AG04450 (cell line): ENCODE data around the gene FRMD3. TPM values are rescaled to one million over a fixed set of nuclear protein-coding genes. Genes with fewer than 3 reads are reported as not detected.

ENCODE experiments used
- CTCF ChIA-PET: fragments of 300-600, 350-600 bp; formaldehyde crosslinking; extraction: SDS; loops from one replicate; lab custom pipeline; 2022; ENCODE audit warnings: antibody characterized with exemption, inconsistent platforms; lab: Charles Lee
- POLR2A ChIA-PET: fragments of 350-600 bp; formaldehyde crosslinking; extraction: SDS; loops from one replicate; lab custom pipeline; 2021; ENCODE audit warnings: antibody characterized with exemption, inconsistent platforms; lab: Yijun Ruan, JAX
- DNase-seq: peaks from one replicate; pipeline ENCODE4 v3.0.0-alpha.2; 2011; ENCODE audit warnings: low read depth, low spot score
- H3K27ac ChIP-seq: one replicate; pipeline ENCODE4 v1.5.1; 2012; ENCODE audit warnings: low read depth, low read length, control low read depth
- H3K27me3 ChIP-seq: one replicate; pipeline ENCODE4 v1.6.0; 2012; ENCODE audit warnings: low read length; ENCODE audit not compliant: control insufficient read depth, insufficient read depth
- H3K4me3 ChIP-seq: 2 replicates; pipeline ENCODE4 v1.5.1; 2011; ENCODE audit warnings: mild to moderate bottlenecking, low read depth, low read length, control low read depth
- H3K9me3 ChIP-seq: 2 replicates; pipeline ENCODE4 v1.5.1; 2012; ENCODE audit warnings: low read length; ENCODE audit not compliant: control insufficient read depth, insufficient read depth
- CTCF ChIP-seq: IDR thresholded peaks from 2 replicates; pipeline ENCODE4 v1.5.1; 2011; ENCODE audit warnings: low read depth, low read length, control low read depth, inconsistent platforms
- polyA plus RNA-seq: library from polyadenylated mRNA; depleted of rRNA; stranded (reverse); fragments of >200 nt; gene quantifications from 2 replicates; pipeline ENCODE4 v1.2.3, GENCODE V29; 2011

The FRMD3 gene
- polyA plus RNA-seq, 1 experiment: 0.10 TPM

GRCh38 chr9:83355729-83356151 lies 182.5 kb downstream of the FRMD3 start:
- Histone ChIP-seq H3K27me3 (no peaks in the 10 kb centered on the region), H3K4me3 (no peak overlapping the region), H3K27ac (no peak overlapping the region), H3K9me3 (peaks cover 2% of the 10 kb centered on the region; the same call in 1 of the 2 replicates)
- no peak for DNase-seq
- ChIA-PET CTCF (no interaction called here), POLR2A (no interaction called here)
- TF ChIP-seq CTCF: no peak

- POLR2A ChIA-PET: no interaction called here
- DNase-seq: no peak
- Histone ChIP-seq H3K9me3 (peaks cover 2% of the 10 kb centered on the region; the same call in 1 of the 2 replicates), H3K27me3 (no peaks in the 10 kb centered on the region), H3K4me3 (no peak overlapping the region), H3K27ac (no peak overlapping the region)
- CTCF ChIA-PET: no interaction called here
- TF ChIP-seq CTCF: no peak
Observed at GRCh38 chr9:83355024-83355444, 183.2 kb downstream of the FRMD3 start.

GRCh38 chr9:83349031-83349430 lies 189.2 kb downstream of the FRMD3 start:
- CTCF ChIA-PET: no interaction called here
- Histone ChIP-seq H3K27me3 (no peaks in the 10 kb centered on the region), H3K9me3 (no peaks in the 10 kb centered on the region), H3K4me3 (no peak overlapping the region), H3K27ac (no peak overlapping the region)
- no peak for TF ChIP-seq CTCF
- POLR2A ChIA-PET: no interaction called here
- no peak for DNase-seq

- no peak overlapping the region for H3K27ac ChIP-seq
- no peak for DNase-seq
- CTCF ChIA-PET: interaction anchor here (0.7 kb wide), 1 partner anchor 1123 kb away, joined by 8 read pairs; no protein-coding TSS in a partner anchor
- H3K4me3 ChIP-seq: no peak overlapping the region
- POLR2A ChIA-PET: interaction anchor here (0.7 kb wide), 1 partner anchor 299 kb away, joined by 4 read pairs; no protein-coding TSS in a partner anchor
- TF ChIP-seq CTCF: no peak
- no peaks in the 10 kb centered on the region for H3K27me3 ChIP-seq
- no peaks in the 10 kb centered on the region for H3K9me3 ChIP-seq
Observed at GRCh38 chr9:83346655-83347420, 191.4 kb downstream of the FRMD3 start.

- H3K4me3 ChIP-seq: no peak overlapping the region
- no peaks in the 10 kb centered on the region for H3K9me3 ChIP-seq
- no peaks in the 10 kb centered on the region for H3K27me3 ChIP-seq
- POLR2A ChIA-PET: no interaction called here
- H3K27ac ChIP-seq: no peak overlapping the region
- no peak for TF ChIP-seq CTCF
- DNase-seq: no peak
- CTCF ChIA-PET: interaction anchor here (3.9 kb wide), 1 partner anchor 9 kb away, joined by 12 read pairs; no protein-coding TSS in a partner anchor
Observed at GRCh38 chr9:83343366-83343999, 194.7 kb downstream of the FRMD3 start.
